WERI-Rb-1 (cell line): ENCODE measurements around the gene NCBP2.

Source experiments
- DNase-seq: peaks from one replicate; pipeline ENCODE4 v3.0.0-alpha.2; 2020
- H3K27ac ChIP-seq: fragments of 250-450 bp; sonication (Bioruptor Pico); 2 replicates; pipeline ENCODE4 v1.5.1; 2020; ENCODE audit warnings: mild to moderate bottlenecking, moderate library complexity
- H3K27me3 ChIP-seq: fragments of 250-450 bp; sonication (Bioruptor Pico); 2 replicates; pipeline ENCODE4 v1.5.1; 2021; ENCODE audit warnings: mild to moderate bottlenecking, low read depth, moderate library complexity; ENCODE audit not compliant: insufficient read depth, severe bottlenecking
- H3K36me3 ChIP-seq: fragments of 250-450 bp; sonication (Bioruptor Pico); 2 replicates; pipeline ENCODE4 v1.5.1; 2020; ENCODE audit warnings: mild to moderate bottlenecking, moderate library complexity
- H3K4me3 ChIP-seq: 2 replicates; pipeline ENCODE4 v1.5.1; 2011; ENCODE audit warnings: low read depth, mild to moderate bottlenecking, control low read depth, low read length
- H3K9me3 ChIP-seq: fragments of 250-450 bp; sonication (Bioruptor Pico); 2 replicates; pipeline ENCODE4 v1.5.1; 2021; ENCODE audit warnings: mild to moderate bottlenecking, moderate library complexity; ENCODE audit not compliant: severe bottlenecking
- TF ChIP-seq, protein P1 (sequence below): IDR thresholded peaks from 2 replicates; pipeline ENCODE4 v1.5.1; 2011; ENCODE audit warnings: low read depth, mild to moderate bottlenecking, control low read depth, inconsistent platforms, low read length

NCBP2 gene

DNA sequence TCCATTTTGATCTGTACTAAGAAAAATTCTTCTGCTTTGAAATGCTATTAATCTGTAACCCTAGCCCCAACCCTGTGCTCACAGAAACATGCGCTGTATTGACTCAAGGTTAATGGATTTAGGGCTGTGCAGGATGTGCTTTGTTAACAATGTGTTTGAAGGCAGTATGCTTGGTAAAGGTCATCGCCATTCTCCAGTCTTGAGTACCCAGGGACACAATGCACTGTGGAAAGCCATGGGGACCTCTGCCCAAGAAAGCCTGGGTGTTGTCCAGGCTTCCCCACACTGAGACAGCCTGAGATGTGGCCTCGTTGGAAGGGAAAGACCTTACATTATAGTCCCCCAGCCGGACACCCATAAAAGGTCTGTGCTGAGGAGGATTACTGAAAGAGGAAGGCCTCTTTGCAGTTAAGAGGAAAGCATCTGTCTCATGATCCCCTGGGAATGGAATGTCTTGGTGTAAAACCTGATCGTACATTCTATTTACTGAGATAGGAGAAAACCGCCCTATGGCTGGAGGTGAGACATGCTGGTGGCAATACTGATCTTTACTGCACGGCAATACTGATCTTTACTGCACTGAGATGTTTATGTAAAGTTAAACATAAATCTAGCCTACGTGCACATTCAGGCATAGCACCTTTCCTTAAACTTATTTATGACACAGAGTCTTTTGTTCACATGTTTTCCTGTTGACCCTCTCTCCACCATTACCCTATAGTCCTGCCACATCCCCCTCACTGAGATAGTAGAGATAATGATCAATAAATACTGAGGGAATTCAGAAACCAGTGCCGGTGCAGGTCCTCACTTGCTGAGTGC is 20.0 kb upstream of the NCBP2 start:
- no peaks in the 10 kb centered on the region for H3K36me3 ChIP-seq
- no peak overlapping the region for H3K27ac ChIP-seq
- H3K27me3 ChIP-seq, result no peaks in the 10 kb centered on the region
- no peaks in the 10 kb centered on the region for H3K9me3 ChIP-seq
- no peak for DNase-seq
- no peak overlapping the region for H3K4me3 ChIP-seq
- TF ChIP-seq, protein P1, sequence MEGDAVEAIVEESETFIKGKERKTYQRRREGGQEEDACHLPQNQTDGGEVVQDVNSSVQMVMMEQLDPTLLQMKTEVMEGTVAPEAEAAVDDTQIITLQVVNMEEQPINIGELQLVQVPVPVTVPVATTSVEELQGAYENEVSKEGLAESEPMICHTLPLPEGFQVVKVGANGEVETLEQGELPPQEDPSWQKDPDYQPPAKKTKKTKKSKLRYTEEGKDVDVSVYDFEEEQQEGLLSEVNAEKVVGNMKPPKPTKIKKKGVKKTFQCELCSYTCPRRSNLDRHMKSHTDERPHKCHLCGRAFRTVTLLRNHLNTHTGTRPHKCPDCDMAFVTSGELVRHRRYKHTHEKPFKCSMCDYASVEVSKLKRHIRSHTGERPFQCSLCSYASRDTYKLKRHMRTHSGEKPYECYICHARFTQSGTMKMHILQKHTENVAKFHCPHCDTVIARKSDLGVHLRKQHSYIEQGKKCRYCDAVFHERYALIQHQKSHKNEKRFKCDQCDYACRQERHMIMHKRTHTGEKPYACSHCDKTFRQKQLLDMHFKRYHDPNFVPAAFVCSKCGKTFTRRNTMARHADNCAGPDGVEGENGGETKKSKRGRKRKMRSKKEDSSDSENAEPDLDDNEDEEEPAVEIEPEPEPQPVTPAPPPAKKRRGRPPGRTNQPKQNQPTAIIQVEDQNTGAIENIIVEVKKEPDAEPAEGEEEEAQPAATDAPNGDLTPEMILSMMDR, result no peak

DNA sequence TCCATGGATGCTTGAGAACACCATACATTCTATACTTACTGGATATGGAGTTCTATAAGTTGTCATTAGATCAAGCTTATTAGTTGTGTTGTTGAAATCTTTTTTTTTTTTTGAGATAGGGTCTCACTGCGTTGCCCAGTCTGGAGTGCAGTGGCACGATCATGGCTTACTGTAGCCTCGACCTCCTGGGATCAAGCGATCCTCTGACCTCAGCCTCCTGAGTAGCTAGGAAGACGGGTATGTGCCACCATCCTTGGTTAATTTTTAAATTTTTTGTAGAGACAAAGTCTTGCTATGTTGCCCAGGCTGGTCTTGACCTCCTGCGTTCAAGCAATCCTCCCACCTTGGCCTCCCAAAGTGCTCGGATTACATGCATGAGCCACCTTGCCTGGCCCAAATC is 12.5 kb upstream of the NCBP2 start:
- no peak for DNase-seq
- TF ChIP-seq, protein P1, result no peak
- no peak overlapping the region for H3K4me3 ChIP-seq
- H3K36me3 ChIP-seq, result no peaks in the 10 kb centered on the region
- no peaks in the 10 kb centered on the region for H3K27me3 ChIP-seq
- H3K9me3 ChIP-seq, result no peaks in the 10 kb centered on the region
- H3K27ac ChIP-seq, result no peak overlapping the region

DNA sequence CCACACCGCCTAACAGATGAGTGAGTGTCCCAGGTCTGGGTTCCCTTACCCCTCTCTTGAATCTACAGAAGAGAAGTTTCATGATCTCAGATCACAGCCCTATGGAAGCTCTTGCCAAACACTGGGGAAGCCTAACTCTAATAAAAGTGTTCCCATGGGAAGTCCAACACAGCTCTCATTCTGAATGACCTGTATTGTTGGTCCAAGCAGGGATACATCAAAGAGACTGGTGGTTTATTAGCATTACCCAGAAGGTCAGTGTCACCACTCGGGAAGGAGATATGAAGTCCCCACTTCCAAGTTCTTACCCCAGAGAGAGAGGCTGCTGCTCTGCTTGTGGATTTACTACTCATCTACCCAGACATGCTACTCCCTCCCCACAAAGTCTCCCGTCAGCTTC is 9.0 kb upstream of the NCBP2 start:
- TF ChIP-seq, protein P1, result no peak
- H3K27ac ChIP-seq, result no peak overlapping the region
- DNase-seq, result no peak
- H3K4me3 ChIP-seq, result no peak overlapping the region
- H3K9me3 ChIP-seq, result no peaks in the 10 kb centered on the region
- no peaks in the 10 kb centered on the region for H3K27me3 ChIP-seq
- H3K36me3 ChIP-seq, result no peaks in the 10 kb centered on the region

- Histone ChIP-seq H3K27me3 (no peaks in the 10 kb centered on the region), H3K36me3 (no peaks in the 10 kb centered on the region), H3K9me3 (no peaks in the 10 kb centered on the region), H3K4me3 (peak overlapping the region; percentile 10; the same call in 1 of the 2 replicates), H3K27ac (no peak overlapping the region)
- TF ChIP-seq, protein P1, result no peak
- DNase-seq, result no peak
Measured at GRCh38 chr3:196949750-196950149, 7.4 kb upstream of the NCBP2 start.

GRCh38 chr3:196949285-196949619 is 6.9 kb upstream of the NCBP2 start:
- Histone ChIP-seq H3K36me3 (no peaks in the 10 kb centered on the region), H3K27ac (peak overlapping the region; percentile 44), H3K9me3 (no peaks in the 10 kb centered on the region), H3K27me3 (no peaks in the 10 kb centered on the region), H3K4me3 (peak overlapping the region; percentile 10)
- TF ChIP-seq, protein P1, result no peak
- no peak for DNase-seq
